Activated CD4-positive, alpha-beta T cell treated with anti-CD3 and anti-CD28 coated beads for 36 hours (primary cell): ENCODE results near the gene TUBB3. TPM values are rescaled to one million over a fixed set of nuclear protein-coding genes. Genes with fewer than 3 reads are reported as not detected.

Source experiments
- ATAC-seq: fragments of 200-7000 bp; cut with Tn5 transposase; one replicate; pipeline ENCODE4 v1.10.0; 2021; ENCODE audit warnings: mild to moderate bottlenecking, moderate library complexity
- CTCF ChIA-PET: fragments of 350-600 bp; sonication (Branson Sonifier 250); formaldehyde crosslinking; loops from one replicate; lab custom pipeline; 2021; ENCODE audit warnings: antibody characterized with exemption; lab: Charles Lee
- POLR2A ChIA-PET: fragments of 350-600 bp; sonication (Branson Sonifier 250); formaldehyde crosslinking; loops from one replicate; lab custom pipeline; 2021; ENCODE audit warnings: antibody characterized with exemption, inconsistent platforms; lab: Charles Lee
- DNase-seq: peaks from one replicate; pipeline ENCODE4 v3.0.0-alpha.2; 2020
- H3K27ac Mint-ChIP-seq: one replicate; pipeline ENCODE4 v1.8.0; 2021; ENCODE audit warnings: mixed read lengths
- H3K27me3 Mint-ChIP-seq: one replicate; pipeline ENCODE4 v1.8.0; 2021; ENCODE audit warnings: mixed read lengths
- H3K36me3 Mint-ChIP-seq: one replicate; pipeline ENCODE4 v1.8.0; 2021; ENCODE audit warnings: low read depth, mixed read lengths
- H3K4me1 Mint-ChIP-seq: one replicate; pipeline ENCODE4 v1.8.0; 2021; ENCODE audit warnings: mixed read lengths
- H3K4me3 Mint-ChIP-seq: one replicate; pipeline ENCODE4 v1.8.0; 2021; ENCODE audit warnings: mild to moderate bottlenecking, moderate library complexity, mixed read lengths
- H3K9me3 Mint-ChIP-seq: one replicate; pipeline ENCODE4 v1.8.0; 2021; ENCODE audit warnings: low read depth, mixed read lengths
- intact Hi-C, 2 experiments: fragments of 100-400 bp; cut with DNase I in 1 of 2; cut with micrococcal nuclease in 1 of 2; formaldehyde crosslinking; loops; one replicate each; pipeline versions ENCODE4 v1.14.2 to v1.15.1; 2022 to 2024; cut with DNase I, micrococcal nuclease
- total RNA-seq, 2 experiments: library from RNA; stranded (reverse); gene quantifications; one replicate each; pipeline ENCODE4 v1.2.3, GENCODE V29; 2021

TUBB3 gene
- total RNA-seq, 2 experiments from 2014 or later = 0.40 to 0.43 TPM

DNA sequence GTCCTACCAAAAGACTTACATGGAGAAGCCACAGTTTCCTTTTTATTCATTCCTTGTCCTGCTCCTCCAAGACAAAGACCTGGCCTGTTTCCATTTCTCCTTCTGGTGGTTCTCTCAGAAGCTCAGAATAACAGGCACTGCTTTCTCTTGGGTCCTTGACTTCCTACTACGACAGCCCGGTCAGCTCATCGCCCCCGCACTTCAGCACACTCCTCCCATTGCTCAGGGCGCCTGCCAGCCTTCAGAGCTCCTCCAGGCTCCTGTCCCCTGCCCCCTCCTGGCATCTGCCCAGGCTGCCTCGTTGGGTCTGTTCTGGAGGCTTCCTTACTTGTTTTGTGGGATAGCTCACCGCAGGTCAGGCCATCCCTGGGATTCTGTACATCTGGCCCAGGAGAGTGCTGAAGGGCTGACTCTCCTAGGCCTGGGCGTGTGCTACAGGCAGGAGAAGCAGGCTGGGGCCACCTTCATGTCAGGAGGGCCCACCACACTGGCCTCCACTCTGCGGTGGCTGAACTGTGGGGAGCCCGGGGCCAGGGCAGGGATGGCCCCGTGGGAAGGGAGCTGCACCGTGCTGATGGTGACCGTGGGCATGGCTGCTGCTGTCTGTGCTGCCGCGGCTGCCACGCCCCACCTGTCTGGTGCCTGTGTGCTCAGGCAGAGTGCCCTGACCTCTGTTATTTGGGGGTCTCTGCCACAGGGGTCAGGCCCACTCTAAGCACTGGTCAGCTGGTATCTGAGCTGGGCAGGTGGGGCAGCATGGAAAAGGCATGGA is 32.1 kb upstream of the TUBB3 start:
- no peak overlapping the region for H3K27ac Mint-ChIP-seq
- ChIA-PET CTCF (interaction anchor here (0.7 to 1.4 kb wide), 3 partner anchors 8 to 185 kb away, joined by 3 read pairs; no protein-coding TSS in a partner anchor), POLR2A (no interaction called here)

GRCh38 chr16:89892055-89892630 is 31.0 kb upstream of the TUBB3 start:
- no peaks in the 10 kb centered on the region for H3K27me3 Mint-ChIP-seq
- POLR2A ChIA-PET = no interaction called here
- no peaks in the 10 kb centered on the region for H3K9me3 Mint-ChIP-seq
- peaks cover 45% of the 10 kb centered on the region for H3K36me3 Mint-ChIP-seq
- DNase-seq (no peak), ATAC-seq (no peak)
- H3K4me1 Mint-ChIP-seq = peaks cover 12% of the 10 kb centered on the region
- CTCF ChIA-PET = no interaction called here
- no peak overlapping the region for H3K27ac Mint-ChIP-seq
- intact Hi-C loops = no loop called here
- no peak overlapping the region for H3K4me3 Mint-ChIP-seq

More for the DNA sequence above, 32.1 kb upstream of the TUBB3 start:
- H3K4me3 Mint-ChIP-seq = no peak overlapping the region
- H3K9me3 Mint-ChIP-seq = no peaks in the 10 kb centered on the region
- no peak for ATAC-seq
- intact Hi-C loops = no loop called here
- peaks cover 12% of the 10 kb centered on the region for H3K4me1 Mint-ChIP-seq
- DNase-seq = no peak
- H3K36me3 Mint-ChIP-seq = peaks cover 46% of the 10 kb centered on the region
- no peaks in the 10 kb centered on the region for H3K27me3 Mint-ChIP-seq

- intact Hi-C loops = no loop called here
- peaks cover 42% of the 10 kb centered on the region for H3K36me3 Mint-ChIP-seq
- no peak overlapping the region for H3K4me3 Mint-ChIP-seq
- no peak for ATAC-seq
- POLR2A ChIA-PET = no interaction called here
- no peak for DNase-seq
- CTCF ChIA-PET = no interaction called here
- no peak overlapping the region for H3K27ac Mint-ChIP-seq
- no peaks in the 10 kb centered on the region for H3K9me3 Mint-ChIP-seq
- no peaks in the 10 kb centered on the region for H3K27me3 Mint-ChIP-seq
- H3K4me1 Mint-ChIP-seq = peaks cover 12% of the 10 kb centered on the region
Measured at GRCh38 chr16:89892635-89893034, 30.5 kb upstream of the TUBB3 start.

GRCh38 chr16:89893642-89894548 is 29.2 kb upstream of the TUBB3 start:
- CTCF ChIA-PET = interaction anchor here (1.0 kb wide), 1 partner anchor 187 kb away, joined by 3 read pairs; no protein-coding TSS in a partner anchor
- H3K27ac Mint-ChIP-seq = no peak overlapping the region

GRCh38 chr16:89895482-89896250 is 27.5 kb upstream of the TUBB3 start:
- Mint-ChIP-seq H3K27ac (no peak overlapping the region), H3K4me1 (peaks cover 3% of the 10 kb centered on the region), H3K9me3 (no peaks in the 10 kb centered on the region), H3K4me3 (no peak overlapping the region), H3K36me3 (peaks cover 40% of the 10 kb centered on the region), H3K27me3 (no peaks in the 10 kb centered on the region)
- CTCF ChIA-PET = no interaction called here
- DNase-seq (no peak), ATAC-seq (no peak)
- intact Hi-C loops = no loop called here
- POLR2A ChIA-PET = no interaction called here

More at GRCh38 chr16:89893642-89894548, 29.2 kb upstream of the TUBB3 start:
- ATAC-seq (no peak), DNase-seq (no peak)
- no peaks in the 10 kb centered on the region for H3K27me3 Mint-ChIP-seq
- peaks cover 12% of the 10 kb centered on the region for H3K4me1 Mint-ChIP-seq
- intact Hi-C loops = no loop called here
- H3K4me3 Mint-ChIP-seq = no peak overlapping the region
- POLR2A ChIA-PET = interaction anchor here (0.8 kb wide), 1 partner anchor 16 kb away, joined by 3 read pairs; no protein-coding TSS in a partner anchor
- H3K9me3 Mint-ChIP-seq = no peaks in the 10 kb centered on the region
- peaks cover 39% of the 10 kb centered on the region for H3K36me3 Mint-ChIP-seq

- Mint-ChIP-seq H3K4me1 (no peaks in the 10 kb centered on the region), H3K4me3 (no peak overlapping the region), H3K27me3 (no peaks in the 10 kb centered on the region), H3K9me3 (no peaks in the 10 kb centered on the region), H3K27ac (no peak overlapping the region), H3K36me3 (peaks cover 34% of the 10 kb centered on the region)
- CTCF ChIA-PET = interaction anchor here (1.3 kb wide), 1 partner anchor 13 kb away, joined by 4 read pairs; no protein-coding TSS in a partner anchor
- ATAC-seq (no peak), DNase-seq (no peak)
- intact Hi-C loops = no loop called here
- POLR2A ChIA-PET = interaction anchor here (0.8 kb wide), 1 partner anchor 9 kb away, joined by 3 read pairs; no protein-coding TSS in a partner anchor
Measured at GRCh38 chr16:89897204-89897603, 25.9 kb upstream of the TUBB3 start.

DNA sequence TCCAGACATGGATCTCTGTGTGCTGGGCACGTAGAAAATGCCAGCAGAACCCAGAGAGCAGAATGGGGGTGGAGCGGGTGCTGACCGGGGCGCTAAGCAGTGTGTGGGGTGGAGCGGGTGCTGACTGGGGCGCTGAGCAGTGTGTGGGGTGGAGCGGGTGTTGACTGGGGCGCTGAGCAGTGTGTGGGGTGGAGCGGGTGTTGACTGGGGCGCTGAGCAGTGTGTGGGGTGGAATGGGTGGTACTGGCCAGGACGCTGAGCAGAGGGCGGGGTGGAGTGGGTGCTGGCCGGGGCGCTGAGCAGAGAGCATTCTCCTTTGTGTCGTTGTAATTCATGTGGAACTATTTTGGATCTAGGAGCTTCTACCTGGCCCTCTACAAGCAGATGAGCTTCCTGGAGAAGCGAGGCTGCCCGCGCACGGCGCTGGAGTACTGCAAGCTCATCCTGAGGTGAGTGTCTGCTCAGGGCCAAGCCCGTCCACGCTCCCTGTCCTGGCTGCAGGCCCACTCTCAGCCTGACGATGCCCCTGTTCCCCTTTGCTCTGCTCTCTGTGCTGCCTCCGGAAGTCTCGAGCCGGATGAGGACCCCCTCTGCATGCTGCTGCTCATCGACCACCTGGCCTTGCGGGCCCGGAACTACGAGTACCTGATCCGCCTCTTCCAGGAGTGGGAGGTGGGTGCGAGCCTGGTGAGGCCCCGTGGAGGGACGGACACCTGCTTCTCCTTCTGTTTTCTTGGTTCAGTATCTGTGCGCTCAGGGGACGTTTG is 24.8 kb upstream of the TUBB3 start:
- ATAC-seq (no peak), DNase-seq (no peak)
- no peaks in the 10 kb centered on the region for H3K9me3 Mint-ChIP-seq
- ChIA-PET CTCF (interaction anchor here (0.6 to 1.3 kb wide), 3 partner anchors 12 to 1036 kb away, joined by 3 to 6 read pairs (median 4); no protein-coding TSS in a partner anchor), POLR2A (no interaction called here)
- H3K27me3 Mint-ChIP-seq = no peaks in the 10 kb centered on the region
- intact Hi-C loops = no loop called here
- H3K4me1 Mint-ChIP-seq = no peaks in the 10 kb centered on the region
- H3K27ac Mint-ChIP-seq = no peak overlapping the region
- H3K4me3 Mint-ChIP-seq = no peak overlapping the region
- peaks cover 26% of the 10 kb centered on the region for H3K36me3 Mint-ChIP-seq

GRCh38 chr16:89899879-89900481 is 23.2 kb upstream of the TUBB3 start:
- H3K27ac Mint-ChIP-seq = no peak overlapping the region
- POLR2A ChIA-PET = no interaction called here
- ATAC-seq (no peak), DNase-seq (no peak)
- H3K4me1 Mint-ChIP-seq = no peaks in the 10 kb centered on the region
- H3K9me3 Mint-ChIP-seq = no peaks in the 10 kb centered on the region
- H3K27me3 Mint-ChIP-seq = no peaks in the 10 kb centered on the region
- CTCF ChIA-PET = interaction anchor here (1.4 kb wide), 1 partner anchor 10 kb away, joined by 4 read pairs; no protein-coding TSS in a partner anchor
- peaks cover 26% of the 10 kb centered on the region for H3K36me3 Mint-ChIP-seq
- no peak overlapping the region for H3K4me3 Mint-ChIP-seq
- intact Hi-C loops = no loop called here

GRCh38 chr16:89900885-89901284 is 22.3 kb upstream of the TUBB3 start:
- Mint-ChIP-seq H3K36me3 (peaks cover 21% of the 10 kb centered on the region), H3K4me1 (no peaks in the 10 kb centered on the region), H3K27me3 (no peaks in the 10 kb centered on the region), H3K4me3 (no peak overlapping the region), H3K9me3 (no peaks in the 10 kb centered on the region), H3K27ac (no peak overlapping the region)
- ATAC-seq = no peak
- DNase-seq = no peak
- POLR2A ChIA-PET = no interaction called here
- intact Hi-C loops = no loop called here
- CTCF ChIA-PET = interaction anchor here (1.4 kb wide), 1 partner anchor 9 kb away, joined by 4 read pairs; no protein-coding TSS in a partner anchor

DNA sequence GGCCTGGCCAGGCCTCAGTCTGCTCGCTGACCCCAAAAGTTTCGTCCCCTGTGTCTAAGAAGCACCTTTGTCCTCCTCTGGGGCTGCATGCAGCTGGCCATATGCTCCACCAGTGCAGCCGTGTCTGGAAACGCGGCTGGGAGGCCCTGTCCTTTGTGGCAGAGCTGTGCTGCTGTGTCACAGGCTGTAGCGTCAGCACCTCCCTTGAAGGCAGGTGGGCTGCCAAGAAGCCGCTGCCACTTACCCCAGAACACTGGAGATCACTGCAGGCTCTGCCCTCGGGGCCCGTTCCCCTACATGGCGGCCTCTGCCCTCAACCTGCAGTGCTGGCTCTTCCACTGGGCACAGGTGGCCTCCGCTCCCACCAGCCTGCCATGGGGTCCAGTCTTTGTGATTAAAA is 20.2 kb upstream of the TUBB3 start:
- Mint-ChIP-seq H3K27me3 (no peaks in the 10 kb centered on the region), H3K4me1 (no peaks in the 10 kb centered on the region), H3K4me3 (no peak overlapping the region), H3K9me3 (no peaks in the 10 kb centered on the region), H3K36me3 (peaks cover 25% of the 10 kb centered on the region), H3K27ac (no peak overlapping the region)
- POLR2A ChIA-PET = no interaction called here
- intact Hi-C loops = no loop called here
- no peak for ATAC-seq
- CTCF ChIA-PET = no interaction called here
- no peak for DNase-seq
